HG03066 (cell line): ENCODE data around the gene XPO5.
"Not testable (repeated sequence)": the region's sequence is repeated elsewhere in the genome, so short reads cannot be mapped to it uniquely, and the experiment has no call there.

Experiments used
- ATAC-seq: cut with Tn5 transposase; IDR thresholded peaks from one replicate; pipeline ENCODE4 v1.9.1; 2021; ENCODE audit warnings: low read depth; ENCODE audit not compliant: unreplicated experiment

The XPO5 gene

DNA sequence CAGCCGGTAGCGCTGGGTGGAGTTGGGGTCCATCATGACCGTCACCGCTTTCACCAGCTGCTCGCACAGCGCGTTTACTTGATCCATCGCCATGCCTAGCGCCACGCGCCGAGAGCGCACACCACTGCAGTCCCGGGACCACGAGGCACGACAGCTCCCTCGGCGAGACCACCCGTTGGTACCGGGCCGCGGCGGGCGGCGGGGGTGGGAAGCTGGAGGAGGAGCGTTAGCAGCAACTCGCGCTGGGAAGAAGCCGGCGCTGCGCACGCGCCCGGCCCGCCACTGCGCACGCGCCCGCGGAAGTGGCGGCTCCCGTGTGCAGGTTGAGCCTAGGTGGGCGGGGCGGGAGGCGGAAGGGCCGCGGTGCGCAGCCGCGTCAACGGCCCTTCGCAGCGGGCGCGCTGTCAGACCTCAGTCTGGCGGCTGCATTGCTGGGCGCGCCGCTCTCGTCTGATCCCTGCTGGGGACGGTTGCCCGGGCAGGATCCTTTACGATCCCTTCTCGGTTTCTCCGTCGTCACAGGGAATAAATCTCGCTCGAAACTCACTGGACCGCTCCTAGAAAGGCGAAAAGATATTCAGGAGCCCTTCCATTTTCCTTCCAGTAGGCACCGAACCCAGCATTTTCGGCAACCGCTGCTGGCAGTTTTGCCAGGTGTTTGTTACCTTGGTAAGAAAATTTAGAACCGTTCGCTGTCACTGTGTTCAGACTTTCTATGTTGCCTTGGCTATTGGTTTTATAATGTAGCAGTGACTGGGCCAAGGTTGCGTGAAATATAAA is at the start of gene XPO5, which contains the start of gene POLH:
Gene XPO5, minus strand, starts transcription at position 267 of the 780 bp plus-strand sequence. Its CDS starts 174 bp downstream, at position 93.
Gene POLH, plus strand, starts transcription at position 414 of the 780 bp plus-strand sequence. CDS start 6,135 bp downstream, outside the sequence.
- ATAC-seq, result peak; percentile 83

DNA sequence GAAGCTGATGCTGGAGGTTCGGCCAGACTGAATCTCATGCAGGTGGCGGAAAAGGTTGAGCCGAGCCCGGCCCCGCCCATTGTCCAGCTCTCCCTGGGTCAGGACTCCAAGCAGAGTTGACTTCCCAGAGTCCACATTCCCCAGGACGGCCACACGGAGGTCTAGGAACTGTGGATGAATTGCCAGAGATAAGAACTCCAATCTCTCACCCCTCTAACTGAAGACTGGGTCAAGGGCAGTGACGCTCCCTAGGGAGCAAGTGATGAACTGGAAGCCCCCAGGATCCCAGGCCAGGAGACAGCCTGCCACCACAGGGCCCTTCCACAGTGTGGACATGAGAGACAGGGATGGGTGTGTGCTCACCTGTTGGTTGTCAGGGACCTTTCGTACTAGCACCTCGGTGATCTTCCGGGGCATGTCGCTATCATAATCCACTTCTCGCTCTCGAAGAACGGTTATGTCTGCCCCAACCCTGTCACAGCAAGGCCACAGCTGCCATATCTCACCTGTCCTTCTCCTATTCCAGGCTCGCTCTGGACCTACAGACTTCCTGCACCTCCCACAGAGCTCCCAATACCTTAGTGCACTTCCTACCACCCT is 49.7 kb upstream of the XPO5 start:
- no peak for ATAC-seq

DNA sequence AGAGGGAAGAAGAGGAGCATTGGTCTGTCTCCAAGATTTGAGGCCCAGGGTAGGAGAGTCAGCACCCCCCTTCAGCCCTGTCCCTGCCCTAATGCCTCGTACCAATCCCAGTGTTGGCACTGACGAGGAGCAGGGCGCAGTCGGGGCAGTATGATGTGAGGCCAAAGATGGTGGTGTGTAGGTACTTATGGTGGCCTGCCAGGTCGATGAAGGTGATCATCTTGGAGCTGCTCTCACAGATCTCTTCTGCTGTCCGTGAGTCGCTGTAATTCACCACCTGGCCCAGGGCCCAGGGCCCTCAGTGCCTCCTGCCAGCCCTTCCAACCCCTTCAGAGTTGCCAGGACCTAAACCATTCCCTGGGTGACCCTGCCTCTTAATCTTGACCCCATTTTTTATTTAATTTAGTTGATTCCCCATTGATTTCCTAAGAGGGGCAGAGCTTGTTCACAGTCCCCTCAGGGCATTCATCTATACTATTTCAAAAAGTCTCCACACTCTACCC is 49.0 kb upstream of the XPO5 start:
- no peak for ATAC-seq

DNA sequence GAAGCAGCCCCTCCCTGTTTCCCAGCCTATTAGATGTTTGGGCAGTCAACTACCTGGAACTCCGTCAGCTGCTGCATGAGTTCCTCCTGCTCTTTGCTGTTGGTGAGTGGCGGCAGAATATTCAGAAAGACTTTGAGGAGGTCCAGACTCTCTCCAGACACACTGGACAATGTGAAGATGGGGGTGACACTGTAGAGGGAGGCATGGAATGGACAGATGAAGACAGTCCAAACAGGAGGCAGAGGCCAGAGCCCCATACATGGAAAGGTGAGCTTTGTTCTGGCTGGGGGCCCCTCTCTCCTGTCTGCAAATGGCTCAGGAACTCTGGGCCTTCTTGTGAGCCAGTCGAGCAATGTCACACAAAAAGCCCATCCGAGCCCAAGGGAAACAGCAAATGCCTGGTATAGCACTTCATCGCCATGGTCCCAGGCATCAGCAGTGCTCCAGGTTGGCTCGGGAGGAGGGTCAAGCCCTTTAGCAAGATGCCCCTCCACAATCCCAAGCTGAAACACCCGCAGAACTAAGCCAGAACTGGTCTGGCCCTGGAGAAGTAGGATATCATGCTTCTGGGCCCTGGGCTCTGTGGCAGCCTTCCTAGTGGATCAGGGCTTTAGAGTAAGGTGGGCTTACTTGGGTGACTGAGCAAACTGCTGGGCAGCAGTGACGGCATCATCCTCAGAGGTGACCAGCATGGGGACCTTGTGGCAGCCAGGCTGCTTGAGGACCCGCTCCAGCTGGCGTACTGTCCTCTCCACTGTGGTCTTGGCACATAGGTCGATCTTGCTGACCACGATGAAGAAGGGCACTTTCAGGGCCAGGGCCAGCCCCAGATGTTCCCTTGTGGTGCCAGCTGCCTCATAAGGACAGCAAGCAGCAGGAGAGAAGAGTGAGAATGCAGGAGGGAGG is 48.3 kb upstream of the XPO5 start:
- no peak for ATAC-seq

DNA sequence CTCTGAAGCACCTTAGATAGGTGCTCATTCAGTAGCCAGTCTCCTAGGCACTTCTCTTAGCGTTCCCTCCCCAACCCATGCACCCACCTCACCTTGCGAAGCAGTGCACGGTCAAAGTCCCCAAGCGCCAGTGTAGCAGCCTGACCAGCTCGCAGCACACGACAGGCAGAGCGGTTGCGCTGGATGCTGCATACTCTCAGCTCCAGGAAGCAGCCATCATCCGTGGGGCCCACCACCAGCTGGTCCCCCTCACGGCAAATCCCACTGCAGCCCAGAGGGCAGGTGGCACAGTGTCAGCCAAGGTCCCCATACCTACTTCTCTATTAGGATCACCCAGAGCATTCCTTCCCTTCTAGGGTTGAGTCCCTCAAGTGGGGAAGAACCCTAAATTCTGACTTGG is 46.7 kb upstream of the XPO5 start:
- ATAC-seq, result no peak

DNA sequence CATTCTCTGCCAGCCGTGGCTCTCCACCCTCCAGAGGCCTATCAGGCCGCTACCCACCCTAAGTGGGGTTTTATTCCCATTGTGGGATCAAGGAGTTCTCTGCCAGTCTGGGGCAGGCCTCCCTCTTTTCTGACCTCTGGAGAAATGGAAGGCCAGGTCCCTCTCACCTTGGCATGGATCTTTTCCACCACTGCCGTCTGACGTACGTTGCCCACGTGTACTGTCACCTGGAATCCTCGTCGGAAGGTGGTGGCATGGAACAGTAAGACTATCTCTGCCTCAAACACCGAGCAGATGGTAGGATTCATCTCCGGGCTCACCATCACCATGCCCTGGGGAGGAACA is 46.0 kb upstream of the XPO5 start:
- ATAC-seq, result no peak

DNA sequence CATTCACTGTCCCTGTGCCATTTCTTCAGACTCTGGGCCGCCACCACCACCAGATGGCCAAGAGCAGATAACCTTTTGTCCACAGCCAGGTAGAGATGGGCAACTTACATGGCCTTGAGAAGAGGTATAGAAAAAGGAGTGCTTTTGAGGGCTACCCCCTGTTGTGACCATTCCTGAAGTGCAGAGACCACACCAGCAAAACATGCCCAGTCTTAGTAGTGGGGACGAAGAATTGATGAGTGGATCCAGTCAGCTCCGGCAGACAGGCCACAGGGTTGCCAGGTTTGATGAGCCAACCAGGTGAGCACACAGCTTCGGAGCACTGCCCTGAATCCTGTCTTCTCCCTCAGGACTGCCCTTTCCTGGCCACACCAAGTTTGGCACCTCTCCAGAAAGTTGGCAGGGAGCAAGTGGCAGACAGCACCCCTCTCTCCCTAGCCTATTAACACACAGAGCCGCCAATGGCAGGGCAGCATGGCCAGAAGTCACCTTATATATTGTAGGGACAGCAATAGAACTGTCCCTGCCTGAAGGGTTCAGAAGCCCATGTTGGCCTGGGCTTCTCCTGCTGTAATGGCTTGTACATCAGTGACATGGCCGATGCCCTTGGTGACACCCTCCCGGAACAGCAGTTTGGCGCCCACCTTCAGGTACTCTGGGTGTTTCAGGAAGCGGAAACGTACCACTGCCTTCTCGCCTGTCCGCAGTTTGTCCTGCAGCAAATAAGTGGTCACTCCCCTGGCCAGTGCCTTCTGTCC is 45.4 kb upstream of the XPO5 start:
- ATAC-seq, result no peak

DNA sequence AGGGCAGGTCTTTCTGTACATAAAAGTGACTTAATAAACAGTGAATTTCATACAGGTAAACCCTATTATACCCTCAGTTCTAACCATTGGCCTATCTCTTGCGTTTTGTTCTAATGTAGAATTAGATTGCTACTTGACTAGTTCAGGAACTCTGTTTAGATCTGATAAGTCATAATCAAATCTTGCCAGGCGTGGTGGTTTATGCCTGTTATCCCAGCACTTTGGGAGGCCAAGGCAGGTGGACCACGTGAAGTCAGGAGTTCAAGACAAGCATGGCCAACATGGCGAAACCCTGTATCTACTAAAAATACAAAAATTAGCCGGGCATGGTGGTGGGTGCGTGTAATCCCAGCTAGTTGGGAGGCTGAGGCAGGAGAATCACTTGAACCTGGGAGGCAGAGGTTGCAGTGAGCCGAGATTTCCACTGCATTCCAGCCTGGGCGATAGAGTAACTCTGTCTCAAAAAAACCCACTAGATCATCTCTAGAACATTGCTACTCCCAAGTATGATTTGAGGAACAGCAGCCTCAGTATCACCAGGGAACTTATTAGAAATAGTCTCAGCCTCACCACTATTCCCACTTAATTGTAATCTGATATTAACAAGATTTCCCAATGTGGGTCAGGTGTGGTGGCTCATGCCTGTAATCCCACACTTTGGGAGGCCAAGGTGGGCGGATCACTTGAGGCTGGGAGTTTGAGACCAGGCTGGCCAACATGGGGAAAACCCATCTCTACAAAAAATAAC is 41.1 kb upstream of the XPO5 start:
- no peak for ATAC-seq

DNA sequence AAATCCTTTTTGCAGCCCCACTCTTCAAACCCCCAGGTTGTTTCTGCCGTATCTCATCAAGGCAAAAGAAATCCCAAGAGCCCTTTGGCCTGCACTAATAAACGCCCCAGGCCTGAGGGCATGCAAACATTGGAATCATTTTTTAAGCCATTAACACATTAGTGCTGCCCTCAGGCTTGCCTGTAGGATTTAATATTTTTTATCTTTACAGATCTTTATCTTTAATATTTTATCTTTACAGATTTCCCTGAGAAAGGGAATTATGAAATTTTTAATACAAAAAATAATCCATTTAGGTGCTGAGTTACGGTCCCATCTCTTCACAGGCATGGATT is 38.5 kb upstream of the XPO5 start:
- ATAC-seq, result no peak

DNA sequence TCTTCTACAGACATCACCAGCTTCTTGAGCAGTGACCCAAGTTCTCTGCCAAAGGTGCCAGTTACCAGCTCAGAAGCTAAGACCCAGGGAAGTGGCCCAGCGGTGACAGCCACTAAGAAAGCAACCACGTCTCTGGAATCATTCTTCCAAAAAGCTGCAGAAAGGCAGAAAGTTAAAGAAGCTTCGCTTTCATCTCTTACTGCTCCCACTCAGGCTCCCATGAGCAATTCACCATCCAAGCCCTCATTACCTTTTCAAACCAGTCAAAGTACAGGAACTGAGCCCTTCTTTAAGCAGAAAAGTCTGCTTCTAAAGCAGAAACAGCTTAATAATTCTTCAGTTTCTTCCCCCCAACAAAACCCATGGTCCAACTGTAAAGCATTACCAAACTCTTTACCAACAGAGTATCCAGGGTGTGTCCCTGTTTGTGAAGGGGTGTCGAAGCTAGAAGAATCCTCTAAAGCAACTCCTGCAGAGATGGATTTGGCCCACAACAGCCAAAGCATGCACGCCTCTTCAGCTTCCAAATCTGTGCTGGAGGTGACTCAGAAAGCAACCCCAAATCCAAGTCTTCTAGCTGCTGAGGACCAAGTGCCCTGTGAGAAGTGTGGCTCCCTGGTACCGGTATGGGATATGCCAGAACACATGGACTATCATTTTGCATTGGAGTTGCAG is 38.0 kb upstream of the XPO5 start:
- ATAC-seq, result no peak

DNA sequence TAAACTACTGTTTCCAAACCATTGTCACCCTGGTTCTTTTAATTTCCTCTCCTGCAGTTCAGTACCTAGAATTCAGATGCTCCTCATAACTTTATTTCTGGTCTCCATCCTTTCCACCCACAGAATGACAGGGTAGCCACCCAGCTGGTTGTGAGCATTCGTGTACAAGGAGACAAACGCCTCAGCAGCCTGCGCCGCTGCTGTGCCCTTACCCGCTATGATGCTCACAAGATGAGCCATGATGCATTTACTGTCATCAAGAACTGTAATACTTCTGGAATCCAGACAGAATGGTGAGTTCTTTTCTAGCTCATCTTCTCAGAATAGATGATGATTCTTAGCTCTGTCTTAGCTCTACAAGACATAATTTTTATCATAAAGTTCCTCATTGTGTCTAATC is 34.6 kb upstream of the XPO5 start:
- no peak for ATAC-seq

DNA sequence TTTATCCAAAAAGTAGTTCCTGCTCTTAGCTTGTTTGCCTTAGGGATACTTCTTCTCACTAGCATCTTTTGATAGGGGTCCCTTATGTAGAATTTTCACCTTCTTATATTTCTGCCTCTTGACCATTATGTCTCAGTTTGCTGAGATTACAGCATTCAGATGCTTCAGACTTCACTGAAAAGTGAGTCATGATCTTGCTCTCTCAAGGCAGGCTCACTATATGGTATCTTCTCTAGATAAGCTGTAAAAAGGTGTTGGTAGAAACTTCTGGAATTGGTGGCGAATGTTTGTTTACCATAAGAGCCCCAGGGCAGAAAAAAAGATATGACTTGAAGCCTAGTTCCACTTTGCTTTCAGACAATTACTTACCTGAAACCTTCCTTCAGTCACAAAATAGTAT is 33.6 kb upstream of the XPO5 start:
- no peak for ATAC-seq

DNA sequence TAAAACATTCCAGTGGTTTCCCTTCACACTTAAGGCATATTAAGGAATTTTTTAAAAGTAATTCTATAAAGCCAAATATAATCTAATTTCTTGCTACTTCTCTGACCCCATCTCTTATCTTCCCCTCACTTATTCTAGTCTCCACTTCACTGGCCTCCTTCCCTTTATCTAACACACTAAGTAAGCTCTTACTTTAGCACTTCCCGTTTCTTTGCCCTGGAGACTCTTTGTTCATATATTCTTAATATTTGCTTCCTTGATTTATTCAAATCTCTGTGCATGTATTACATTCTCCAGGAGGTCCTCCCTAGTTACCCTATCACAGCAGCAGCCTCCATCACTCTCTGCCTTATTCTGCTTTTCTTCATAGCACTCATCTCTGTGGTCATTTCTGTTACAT is 33.0 kb upstream of the XPO5 start:
- no peak for ATAC-seq

DNA sequence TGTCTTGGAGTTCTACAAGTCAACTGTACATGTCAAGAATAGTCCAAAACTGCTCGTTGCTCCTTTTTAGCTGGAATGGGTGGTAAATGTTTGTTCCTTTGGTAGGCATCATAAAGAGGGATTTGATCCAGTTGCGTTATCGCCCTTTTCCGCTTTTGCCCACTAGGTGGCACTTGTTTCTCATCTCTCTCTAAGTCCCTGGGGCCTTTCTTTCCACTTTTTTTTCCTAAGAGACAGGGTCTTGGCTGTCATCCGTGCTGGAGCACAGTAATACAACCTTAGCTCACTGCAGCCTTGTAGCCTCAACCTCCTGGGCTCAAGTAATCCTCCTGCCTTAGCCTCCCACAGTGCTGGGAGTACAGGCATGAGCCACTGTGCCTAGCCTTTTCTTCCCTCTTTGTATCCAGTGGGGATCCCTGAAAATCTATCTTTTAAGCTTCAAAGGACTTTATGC is 32.5 kb upstream of the XPO5 start:
- no peak for ATAC-seq

DNA sequence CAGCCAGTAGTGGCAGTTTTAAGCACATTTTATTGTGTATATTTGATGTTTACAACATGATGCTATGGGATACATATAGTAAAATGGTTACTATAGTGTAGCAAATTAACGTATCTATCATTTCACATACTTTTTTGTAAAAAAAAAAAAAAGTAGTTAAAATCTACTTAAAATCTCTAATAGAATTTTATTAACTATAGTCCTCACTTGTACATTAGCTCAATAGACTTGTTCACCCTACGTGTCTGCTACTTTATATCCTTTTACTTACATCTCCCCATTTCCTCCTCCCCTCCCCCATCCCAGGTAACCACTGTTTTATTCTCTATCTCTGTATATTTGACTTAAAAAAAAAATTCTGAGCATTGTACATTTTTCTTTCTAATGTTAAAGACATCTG is 30.2 kb upstream of the XPO5 start:
- no peak for ATAC-seq

DNA sequence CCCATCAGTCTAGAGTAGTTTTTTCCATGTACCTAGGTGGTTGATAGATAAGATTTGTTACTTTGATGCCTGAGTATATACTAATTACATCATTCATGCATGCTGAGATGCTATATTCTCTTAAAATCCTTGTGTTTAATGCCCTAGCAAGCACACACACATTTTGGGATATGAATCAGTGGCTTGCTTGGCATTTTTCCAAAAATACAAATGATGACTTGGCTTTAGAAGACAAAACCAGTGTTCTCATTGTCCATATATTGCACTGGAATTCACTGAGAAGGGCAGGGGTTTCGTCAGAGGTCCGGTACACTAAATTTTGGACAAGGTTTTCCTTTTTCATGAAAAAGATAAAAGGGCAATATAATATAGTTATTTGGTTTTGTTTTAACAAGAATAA is 28.3 kb upstream of the XPO5 start:
- no peak for ATAC-seq

DNA sequence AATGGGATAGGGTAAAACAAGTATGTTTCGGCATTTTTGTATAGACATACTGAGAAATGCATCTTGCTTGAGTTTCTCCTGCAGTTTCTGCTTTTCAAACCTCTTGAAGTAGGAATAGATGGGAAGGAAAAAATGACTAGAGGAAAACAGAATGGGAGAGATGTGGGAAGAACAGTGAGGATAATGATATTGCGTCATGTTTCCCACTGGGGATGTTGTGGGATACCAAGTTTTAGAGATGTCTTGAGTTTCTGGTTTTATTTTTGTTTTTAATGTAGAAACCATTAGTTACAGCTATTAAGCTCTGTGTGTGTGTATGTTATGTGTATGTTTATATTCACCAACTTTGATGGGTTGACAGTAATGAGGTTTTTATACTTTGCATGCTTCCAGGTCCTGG is 24.8 kb upstream of the XPO5 start:
- ATAC-seq, result no peak

DNA sequence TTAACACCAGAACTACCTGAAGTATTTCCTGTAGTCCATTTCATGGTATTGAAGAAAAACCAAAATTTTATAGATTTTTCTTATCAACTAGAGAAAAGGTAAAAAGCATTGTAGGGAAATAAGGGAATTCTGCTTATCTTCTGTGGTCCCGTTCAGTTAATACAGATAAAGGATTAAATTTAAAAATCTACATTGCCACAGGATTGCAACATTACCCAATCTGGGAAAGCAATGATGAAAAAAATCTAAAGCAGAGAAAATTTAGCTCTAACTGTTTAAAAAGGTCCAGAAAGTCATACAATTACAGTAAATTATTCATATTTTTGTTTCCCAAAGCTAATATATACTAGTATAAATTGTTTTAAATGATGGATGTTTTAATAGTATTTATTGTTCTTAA is 18.1 kb upstream of the XPO5 start:
- no peak for ATAC-seq

DNA sequence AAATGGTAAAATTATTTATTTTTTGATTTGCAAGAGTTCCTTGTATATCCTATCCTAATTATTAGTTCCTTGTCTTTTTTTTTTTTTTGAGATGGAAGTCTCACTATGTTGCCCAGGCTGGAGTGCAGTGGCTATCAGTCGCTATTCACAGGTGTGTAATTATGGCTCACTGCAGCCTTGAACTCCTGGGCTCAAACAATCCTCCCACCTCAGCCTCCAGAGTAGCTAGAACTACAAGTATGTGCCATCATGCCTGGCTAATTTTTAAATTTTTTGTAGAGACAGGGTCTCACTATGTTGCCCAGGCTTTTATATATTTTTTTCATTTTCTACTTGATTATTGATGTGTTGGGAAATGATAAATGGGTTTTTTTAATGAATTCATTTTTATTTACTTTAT is 13.7 kb upstream of the XPO5 start:
- not testable (repeated sequence) for ATAC-seq
